Neural progenitor cell (in vitro differentiated cells): ENCODE measurements around the gene GSTM3. TPM values are rescaled to one million over a fixed set of nuclear protein-coding genes. Genes with fewer than 3 reads are reported as not detected.
A peak's percentile ranks its signal among the peaks of the same experiment; 100 is the strongest.

ENCODE experiments used
- DNase-seq: peaks from one replicate; pipeline ENCODE4 v3.0.0-alpha.2; 2016; ENCODE audit warnings: low spot score
- H2AFZ ChIP-seq: fragments of 200-600 bp; sonication (generic); replicated peaks from 2 replicates; pipeline ENCODE4 v1.6.1; 2016; ENCODE audit warnings: antibody characterized with exemption
- H3F3A ChIP-seq: fragments of 200-600 bp; sonication (generic); 2 replicates; pipeline ENCODE4 v1.6.1; 2016; ENCODE audit warnings: antibody characterized with exemption, low read depth
- H3K27ac ChIP-seq: fragments of 200-600 bp; sonication (generic); 2 replicates; pipeline ENCODE4 v1.5.1; 2016; ENCODE audit warnings: mild to moderate bottlenecking
- H3K27me3 ChIP-seq: fragments of 200-600 bp; sonication (generic); 2 replicates; pipeline ENCODE4 v1.6.1; 2016; ENCODE audit warnings: mild to moderate bottlenecking, moderate library complexity
- H3K36me3 ChIP-seq: fragments of 200-600 bp; sonication (generic); 2 replicates; pipeline ENCODE4 v1.5.1; 2016
- H3K4me1 ChIP-seq: fragments of 200-600 bp; sonication (generic); 2 replicates; pipeline ENCODE4 v1.6.1; 2016; ENCODE audit warnings: mixed run types
- H3K4me2 ChIP-seq: fragments of 200-600 bp; sonication (generic); 2 replicates; pipeline ENCODE4 v1.6.1; 2016
- H3K4me3 ChIP-seq: fragments of 200-600 bp; sonication (generic); 2 replicates; pipeline ENCODE4 v1.5.1; 2016
- H3K79me2 ChIP-seq: fragments of 200-600 bp; sonication (generic); 2 replicates; pipeline ENCODE4 v1.6.1; 2016; ENCODE audit warnings: low read depth
- H3K9ac ChIP-seq: fragments of 200-600 bp; sonication (generic); 2 replicates; pipeline ENCODE4 v1.6.1; 2016
- H3K9me3 ChIP-seq: fragments of 200-600 bp; sonication (generic); 2 replicates; pipeline ENCODE4 v1.5.1; 2016; ENCODE audit warnings: low read depth
- H4K20me1 ChIP-seq: fragments of 200-600 bp; sonication (generic); 2 replicates; pipeline ENCODE4 v1.6.1; 2016; ENCODE audit warnings: low read depth
- H3K27ac Mint-ChIP-seq: 3 replicates; pipeline ENCODE4 v1.8.0; 2021; ENCODE audit warnings: mixed read lengths
- H3K27me3 Mint-ChIP-seq: 2 replicates; pipeline ENCODE4 v1.8.0; 2022; ENCODE audit warnings: low read depth, mild to moderate bottlenecking, inconsistent platforms, moderate library complexity, mixed read lengths; ENCODE audit not compliant: insufficient read depth
- H3K36me3 Mint-ChIP-seq: 3 replicates; pipeline ENCODE4 v1.8.0; 2021; ENCODE audit warnings: mixed read lengths
- H3K4me1 Mint-ChIP-seq: 3 replicates; pipeline ENCODE4 v1.8.0; 2021; ENCODE audit warnings: mixed read lengths
- H3K4me3 Mint-ChIP-seq: 3 replicates; pipeline ENCODE4 v1.8.0; 2021; ENCODE audit warnings: mild to moderate bottlenecking, moderate library complexity, mixed read lengths
- H3K9me3 Mint-ChIP-seq: 3 replicates; pipeline ENCODE4 v1.8.0; 2020; ENCODE audit warnings: mixed read lengths
- EZH2 ChIP-seq: fragments of 200-600 bp; sonication (generic); IDR thresholded peaks from 2 replicates; pipeline ENCODE4 v1.6.1; 2017; ENCODE audit warnings: antibody characterized with exemption, mild to moderate bottlenecking, moderate library complexity
- EZH2phosphoT487 ChIP-seq: fragments of 200-600 bp; sonication (generic); IDR thresholded peaks from 2 replicates; pipeline ENCODE4 v1.6.1; 2017; ENCODE audit warnings: antibody characterized with exemption
- total RNA-seq: library from RNA; depleted of rRNA; stranded (reverse); fragments of >200 nt; gene quantifications from 2 replicates; pipeline ENCODE4 v1.2.3, GENCODE V29; 2015; ENCODE audit warnings: low replicate concordance
- TF ChIP-seq, protein P1 (sequence below): fragments of 200-600 bp; sonication (generic); IDR thresholded peaks from 2 replicates; pipeline ENCODE4 v1.5.1; 2017; ENCODE audit warnings: antibody characterized with exemption, mild to moderate bottlenecking

The GSTM3 gene
- total RNA-seq, 1 donor from 2014 or later = 12.9 TPM

DNA sequence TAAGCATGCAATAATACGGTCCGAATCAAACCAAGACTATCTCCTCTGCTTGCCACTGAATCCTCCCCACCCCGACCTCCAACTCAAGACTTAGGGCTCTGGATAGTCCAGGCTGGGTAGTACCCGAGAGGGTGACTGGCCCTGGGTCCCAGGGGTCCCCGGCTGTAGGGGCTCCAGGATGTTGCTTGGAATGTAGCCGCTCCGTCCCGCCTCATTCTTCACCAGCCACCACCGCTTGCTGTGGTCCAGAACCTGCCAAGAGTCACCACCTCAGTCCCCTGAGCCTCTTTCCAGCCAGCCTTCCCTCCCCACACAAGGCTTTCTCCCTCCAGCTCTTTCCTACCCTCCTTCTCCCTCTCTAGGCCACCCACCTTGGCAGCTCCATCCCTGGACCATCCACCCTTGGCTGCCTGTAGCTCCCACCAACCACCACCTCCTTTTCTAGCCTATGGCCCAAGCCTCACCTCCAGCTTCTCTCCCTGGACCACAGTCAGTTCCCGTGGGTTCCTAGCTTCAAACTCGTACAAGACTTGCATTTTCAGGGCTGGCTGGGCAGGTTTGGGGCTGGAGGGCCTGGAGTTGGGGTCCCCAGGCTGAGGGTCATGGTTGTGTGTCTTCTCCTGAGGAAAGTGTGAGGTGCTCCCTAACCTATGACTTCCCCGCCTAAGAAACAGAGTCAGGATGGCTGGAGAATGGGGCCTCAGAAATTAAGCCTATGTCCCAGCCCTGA, 10.9 kb upstream of the GSTM3 start:
- no peaks in the 10 kb centered on the region for H3K36me3 ChIP-seq
- no peak overlapping the region for H2AFZ ChIP-seq
- no peak for TF ChIP-seq EZH2phosphoT487
- TF ChIP-seq, protein P1, sequence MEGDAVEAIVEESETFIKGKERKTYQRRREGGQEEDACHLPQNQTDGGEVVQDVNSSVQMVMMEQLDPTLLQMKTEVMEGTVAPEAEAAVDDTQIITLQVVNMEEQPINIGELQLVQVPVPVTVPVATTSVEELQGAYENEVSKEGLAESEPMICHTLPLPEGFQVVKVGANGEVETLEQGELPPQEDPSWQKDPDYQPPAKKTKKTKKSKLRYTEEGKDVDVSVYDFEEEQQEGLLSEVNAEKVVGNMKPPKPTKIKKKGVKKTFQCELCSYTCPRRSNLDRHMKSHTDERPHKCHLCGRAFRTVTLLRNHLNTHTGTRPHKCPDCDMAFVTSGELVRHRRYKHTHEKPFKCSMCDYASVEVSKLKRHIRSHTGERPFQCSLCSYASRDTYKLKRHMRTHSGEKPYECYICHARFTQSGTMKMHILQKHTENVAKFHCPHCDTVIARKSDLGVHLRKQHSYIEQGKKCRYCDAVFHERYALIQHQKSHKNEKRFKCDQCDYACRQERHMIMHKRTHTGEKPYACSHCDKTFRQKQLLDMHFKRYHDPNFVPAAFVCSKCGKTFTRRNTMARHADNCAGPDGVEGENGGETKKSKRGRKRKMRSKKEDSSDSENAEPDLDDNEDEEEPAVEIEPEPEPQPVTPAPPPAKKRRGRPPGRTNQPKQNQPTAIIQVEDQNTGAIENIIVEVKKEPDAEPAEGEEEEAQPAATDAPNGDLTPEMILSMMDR = no peak
- no peak for TF ChIP-seq EZH2
- no peaks in the 10 kb centered on the region for H3F3A ChIP-seq
- no peaks in the 10 kb centered on the region for H4K20me1 ChIP-seq
- no peak overlapping the region for H3K9ac ChIP-seq
- no peak overlapping the region for H3K27ac Mint-ChIP-seq
- H3K27me3 ChIP-seq = no peaks in the 10 kb centered on the region
- H3K9me3 Mint-ChIP-seq = peaks cover 12% of the 10 kb centered on the region
- no peaks in the 10 kb centered on the region for H3K9me3 ChIP-seq
- H3K4me3 Mint-ChIP-seq = peak overlapping the region; percentile 35
- no peaks in the 10 kb centered on the region for H3K4me1 Mint-ChIP-seq
- no peaks in the 10 kb centered on the region for H3K4me1 ChIP-seq
- no peaks in the 10 kb centered on the region for H3K79me2 ChIP-seq
- no peak overlapping the region for H3K27ac ChIP-seq
- no peak for DNase-seq
- H3K4me3 ChIP-seq = no peak overlapping the region
- H3K27me3 Mint-ChIP-seq = peaks cover 8% of the 10 kb centered on the region
- H3K36me3 Mint-ChIP-seq = no peaks in the 10 kb centered on the region
- no peak overlapping the region for H3K4me2 ChIP-seq

DNA sequence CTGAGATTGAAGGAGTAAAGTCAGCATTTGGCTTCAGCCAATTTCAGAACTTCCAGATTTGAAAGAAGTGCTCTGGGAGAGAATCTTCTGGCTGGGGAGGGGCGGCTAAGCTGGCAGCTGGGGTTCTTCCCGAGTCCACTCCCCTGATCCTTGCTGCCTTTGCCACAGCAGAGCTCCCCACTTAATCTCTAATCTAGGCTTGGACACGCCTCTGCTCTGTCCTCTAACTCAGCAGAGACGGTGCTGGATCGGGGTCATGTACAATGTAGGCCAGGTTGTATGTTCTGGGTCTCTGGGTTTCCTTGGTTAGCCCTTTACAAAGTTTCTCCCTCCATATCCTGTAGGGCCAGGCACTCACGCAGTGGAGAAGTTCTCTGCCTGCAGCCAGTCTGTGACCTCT, 10.1 kb upstream of the GSTM3 start:
- Mint-ChIP-seq H3K4me3 (no peak overlapping the region), H3K27ac (no peak overlapping the region), H3K27me3 (peaks cover 8% of the 10 kb centered on the region), H3K36me3 (no peaks in the 10 kb centered on the region), H3K9me3 (peaks cover 12% of the 10 kb centered on the region), H3K4me1 (no peaks in the 10 kb centered on the region)
- Histone ChIP-seq H3K36me3 (no peaks in the 10 kb centered on the region), H3K79me2 (no peaks in the 10 kb centered on the region), H3K9ac (no peak overlapping the region), H3K27me3 (no peaks in the 10 kb centered on the region), H3K4me3 (no peak overlapping the region), H3F3A (no peaks in the 10 kb centered on the region), H2AFZ (no peak overlapping the region), H3K4me2 (no peak overlapping the region), H3K4me1 (no peaks in the 10 kb centered on the region), H4K20me1 (no peaks in the 10 kb centered on the region), H3K9me3 (no peaks in the 10 kb centered on the region), H3K27ac (no peak overlapping the region)
- TF ChIP-seq EZH2phosphoT487 (no peak), EZH2 (no peak)
- TF ChIP-seq, protein P1 = no peak
- no peak for DNase-seq

DNA sequence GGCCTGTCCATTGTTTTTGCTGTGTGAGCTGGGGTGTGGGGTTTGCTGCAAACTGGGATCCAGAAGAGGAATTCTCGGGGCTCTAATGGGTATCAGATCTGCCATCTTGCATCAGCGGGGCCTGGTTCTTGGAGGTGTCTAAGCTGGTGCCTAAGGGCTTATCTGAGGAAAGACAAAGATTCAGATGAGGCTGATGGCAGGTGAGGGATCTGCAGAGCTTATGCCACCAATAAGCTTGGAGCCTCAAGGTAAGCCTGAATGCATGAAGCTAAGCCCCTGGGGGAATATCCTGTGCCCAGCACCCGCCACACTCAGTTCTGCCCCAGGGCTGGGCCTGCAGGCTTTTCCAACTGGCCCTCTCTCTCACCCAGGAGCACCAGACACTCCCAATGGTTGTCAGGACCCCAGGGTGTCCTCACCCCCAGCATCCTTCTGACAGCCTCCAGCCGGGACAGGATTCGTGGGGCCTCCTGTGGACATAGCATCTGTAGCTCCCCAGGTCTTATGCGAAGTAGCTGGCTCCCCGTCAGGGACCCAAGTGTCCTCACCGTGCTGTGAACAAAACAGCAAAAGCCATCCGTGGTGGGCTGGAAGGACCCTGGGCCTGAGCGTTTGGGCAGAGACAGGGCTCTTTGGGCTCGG, 9.5 kb upstream of the GSTM3 start:
- Mint-ChIP-seq H3K4me3 (no peak overlapping the region), H3K4me1 (no peaks in the 10 kb centered on the region), H3K27me3 (peaks cover 8% of the 10 kb centered on the region), H3K36me3 (no peaks in the 10 kb centered on the region), H3K9me3 (peaks cover 12% of the 10 kb centered on the region), H3K27ac (no peak overlapping the region)
- Histone ChIP-seq H3K4me2 (no peak overlapping the region), H3K36me3 (no peaks in the 10 kb centered on the region), H3K4me3 (no peak overlapping the region), H3K27me3 (no peaks in the 10 kb centered on the region), H2AFZ (no peak overlapping the region), H3K79me2 (no peaks in the 10 kb centered on the region), H3K9me3 (no peaks in the 10 kb centered on the region), H3F3A (no peaks in the 10 kb centered on the region), H3K27ac (no peak overlapping the region), H4K20me1 (no peaks in the 10 kb centered on the region), H3K9ac (no peak overlapping the region), H3K4me1 (no peaks in the 10 kb centered on the region)
- no peak for DNase-seq
- TF ChIP-seq EZH2phosphoT487 (no peak), EZH2 (no peak)
- TF ChIP-seq, protein P1 = no peak
